VCaP (cell line): ENCODE measurements around the gene FUNDC1.

ENCODE experiments used
- H3K27ac ChIP-seq: fragments of 450-650 bp; 2 replicates; pipeline ENCODE4 v1.5.1; 2017
- TF ChIP-seq, protein P1 (sequence below): fragments of 450-650 bp; conservative IDR thresholded peaks from 2 replicates; pipeline ENCODE4 v1.5.1; 2017; ENCODE audit warnings: mild to moderate bottlenecking, moderate library complexity

FUNDC1 gene

DNA sequence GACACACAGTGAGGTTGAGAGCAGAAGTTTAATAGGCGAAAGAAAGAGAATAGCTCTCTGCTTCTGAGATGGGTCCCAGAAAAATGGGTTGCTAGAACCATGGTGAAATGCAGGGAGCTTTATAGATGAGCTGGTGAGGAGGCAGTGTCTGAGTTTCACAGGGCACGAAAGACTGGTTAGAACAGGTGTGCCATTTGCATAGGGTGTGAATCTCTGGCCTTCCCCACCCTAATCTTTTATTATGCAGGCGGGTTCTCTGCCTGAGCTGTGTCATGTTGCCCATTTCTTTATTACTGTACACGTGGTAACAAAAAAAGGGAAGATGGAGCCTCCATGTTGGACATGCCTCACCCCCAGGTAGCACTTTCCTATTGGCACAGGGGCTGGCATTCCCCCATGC, 39.1 kb downstream of the FUNDC1 start:
- no peak overlapping the region for H3K27ac ChIP-seq
- TF ChIP-seq, protein P1, sequence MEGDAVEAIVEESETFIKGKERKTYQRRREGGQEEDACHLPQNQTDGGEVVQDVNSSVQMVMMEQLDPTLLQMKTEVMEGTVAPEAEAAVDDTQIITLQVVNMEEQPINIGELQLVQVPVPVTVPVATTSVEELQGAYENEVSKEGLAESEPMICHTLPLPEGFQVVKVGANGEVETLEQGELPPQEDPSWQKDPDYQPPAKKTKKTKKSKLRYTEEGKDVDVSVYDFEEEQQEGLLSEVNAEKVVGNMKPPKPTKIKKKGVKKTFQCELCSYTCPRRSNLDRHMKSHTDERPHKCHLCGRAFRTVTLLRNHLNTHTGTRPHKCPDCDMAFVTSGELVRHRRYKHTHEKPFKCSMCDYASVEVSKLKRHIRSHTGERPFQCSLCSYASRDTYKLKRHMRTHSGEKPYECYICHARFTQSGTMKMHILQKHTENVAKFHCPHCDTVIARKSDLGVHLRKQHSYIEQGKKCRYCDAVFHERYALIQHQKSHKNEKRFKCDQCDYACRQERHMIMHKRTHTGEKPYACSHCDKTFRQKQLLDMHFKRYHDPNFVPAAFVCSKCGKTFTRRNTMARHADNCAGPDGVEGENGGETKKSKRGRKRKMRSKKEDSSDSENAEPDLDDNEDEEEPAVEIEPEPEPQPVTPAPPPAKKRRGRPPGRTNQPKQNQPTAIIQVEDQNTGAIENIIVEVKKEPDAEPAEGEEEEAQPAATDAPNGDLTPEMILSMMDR, result no peak

DNA sequence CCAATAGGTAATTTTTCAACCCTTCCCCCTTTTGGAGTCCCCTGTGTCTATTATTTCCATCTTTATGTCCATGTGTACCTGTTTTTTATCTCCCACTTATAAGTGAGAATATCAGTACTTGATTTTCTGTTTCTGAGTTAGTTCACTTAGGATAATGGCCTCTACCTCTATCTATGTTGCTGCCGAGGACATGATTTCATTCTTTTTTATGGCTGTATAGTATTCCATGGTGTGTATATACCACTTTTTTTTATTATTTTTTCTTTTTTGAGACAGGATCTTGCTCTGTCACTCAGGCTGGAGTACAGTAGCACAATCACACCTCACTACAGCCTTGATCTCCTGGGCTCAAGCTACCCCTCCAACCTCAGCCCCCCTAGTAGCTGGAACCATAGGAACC, 47.6 kb downstream of the FUNDC1 start:
- no peak overlapping the region for H3K27ac ChIP-seq
- TF ChIP-seq, protein P1, result no peak

DNA sequence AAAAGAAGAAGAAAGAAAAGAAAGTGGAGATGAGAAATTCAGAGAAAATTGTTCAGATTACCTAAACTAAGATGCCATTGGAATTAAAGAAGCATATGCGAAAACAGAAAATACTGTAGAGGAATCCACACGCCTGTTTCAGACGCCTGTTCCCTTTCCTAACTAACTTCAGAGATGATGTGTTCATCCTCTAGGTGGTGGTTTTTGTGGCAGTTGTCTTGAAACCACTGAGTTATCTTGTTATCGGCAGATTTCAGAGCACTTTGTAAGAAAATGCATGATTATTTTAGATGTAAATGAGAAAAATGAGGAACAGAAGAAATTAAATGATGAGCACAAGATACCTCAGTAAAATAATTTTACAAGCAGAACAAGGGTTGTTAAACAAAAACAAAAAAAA, 48.3 kb downstream of the FUNDC1 start:
- TF ChIP-seq, protein P1, result no peak

DNA sequence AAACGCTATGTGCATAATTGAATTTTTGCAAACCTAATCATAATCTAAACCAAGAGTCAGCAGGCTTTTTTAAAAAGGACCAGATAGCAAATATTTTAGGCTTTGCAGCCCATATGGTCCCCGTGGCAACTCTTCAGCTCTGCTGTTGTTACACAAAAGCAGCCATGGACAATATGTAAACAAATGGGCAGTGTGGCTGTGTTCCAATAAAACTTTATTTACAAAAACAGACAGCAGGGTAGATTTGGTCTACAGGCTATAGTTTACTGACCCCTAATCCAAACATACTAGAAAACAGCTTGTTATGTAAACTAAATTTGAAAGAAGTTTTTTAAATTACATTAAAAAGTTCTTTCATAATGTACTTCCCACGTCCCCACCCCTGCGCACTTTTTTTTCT, 53.1 kb downstream of the FUNDC1 start:
- no peak overlapping the region for H3K27ac ChIP-seq
- TF ChIP-seq, protein P1, result no peak

More for the DNA sequence above, 48.3 kb downstream of the FUNDC1 start:
- no peak overlapping the region for H3K27ac ChIP-seq

DNA sequence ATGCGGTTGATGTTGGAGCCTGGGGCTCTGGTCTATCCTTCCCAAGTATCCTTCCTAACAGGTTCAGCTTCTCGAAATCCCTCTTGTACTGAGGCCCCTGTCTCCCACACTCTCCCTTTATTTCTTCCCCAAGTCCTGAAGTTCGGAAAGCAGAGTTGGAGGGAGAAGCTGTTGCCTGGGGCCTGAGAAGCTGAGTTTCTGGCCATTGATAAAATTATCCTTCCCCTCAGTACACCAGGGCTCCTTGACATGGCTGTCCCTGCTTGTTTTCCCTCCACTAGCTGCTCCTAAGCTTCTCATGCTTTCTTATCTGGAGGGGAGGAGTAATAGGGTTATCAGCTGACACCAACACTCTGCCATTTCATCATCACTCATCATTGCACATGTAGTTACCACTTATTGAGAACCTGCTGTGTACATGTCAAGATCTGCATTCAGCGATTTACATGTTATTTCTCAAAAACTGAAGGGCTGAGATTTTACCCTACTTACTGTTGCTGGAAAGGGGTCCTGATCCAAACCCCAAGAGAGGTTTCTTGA, 58.0 kb downstream of the FUNDC1 start:
- TF ChIP-seq, protein P1, result no peak
- H3K27ac ChIP-seq, result no peak overlapping the region

DNA sequence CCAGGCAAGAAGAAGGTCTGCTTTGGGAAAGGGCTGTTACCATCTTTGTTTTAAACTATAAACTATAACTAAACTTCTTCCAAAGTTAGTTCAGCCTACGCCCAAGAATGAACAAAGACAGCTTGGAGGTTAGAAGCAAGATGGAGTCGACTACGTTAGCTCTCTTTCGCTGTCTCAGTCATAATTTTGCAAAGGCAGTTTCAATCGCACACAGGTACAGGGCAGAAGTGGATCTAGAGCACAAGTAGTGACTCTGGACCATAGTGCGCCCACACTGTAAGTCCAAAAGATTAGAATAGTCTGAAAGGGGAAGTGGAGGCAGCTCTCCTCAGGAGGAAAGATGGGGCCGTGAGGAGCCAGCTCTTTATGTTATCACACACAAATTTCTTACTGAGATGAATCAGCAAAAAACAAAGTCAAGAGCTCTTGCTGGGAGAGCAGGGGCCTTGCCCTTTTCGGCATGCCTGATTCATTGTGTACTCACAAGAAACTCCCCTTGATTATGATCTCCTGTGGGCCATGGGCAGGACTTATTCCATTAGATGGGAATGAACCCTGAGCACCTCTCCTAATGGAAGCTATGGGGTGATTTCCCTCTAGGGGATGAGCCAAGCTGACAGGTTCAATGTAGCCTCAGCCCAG, 58.6 kb downstream of the FUNDC1 start:
- TF ChIP-seq, protein P1, result no peak
- H3K27ac ChIP-seq, result no peak overlapping the region

DNA sequence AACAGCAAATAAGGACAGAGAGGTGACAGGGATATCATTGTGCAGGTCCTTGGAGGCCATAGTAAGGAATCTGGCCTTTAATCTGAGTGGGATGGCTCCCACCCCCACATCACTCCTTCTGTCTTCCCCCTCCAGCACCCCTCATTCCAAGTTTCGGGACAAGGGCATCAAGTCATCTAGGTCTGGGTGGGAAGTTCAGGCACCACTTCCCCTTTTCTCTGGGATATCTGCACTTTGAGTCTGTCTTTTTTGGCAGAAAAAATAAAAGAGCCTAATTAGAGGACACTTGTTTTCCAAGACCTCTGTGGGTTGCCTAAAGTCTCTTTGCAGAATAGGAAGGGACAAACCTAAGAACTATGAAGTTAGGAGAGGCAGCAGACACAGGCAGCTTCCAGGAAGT, 60.1 kb downstream of the FUNDC1 start:
- TF ChIP-seq, protein P1, result no peak
- no peak overlapping the region for H3K27ac ChIP-seq
